HEK293 (cell line): Measurements from ENCODE around the gene BRD3.

Source experiments
- CTCF ChIA-PET: fragments of 350-600 bp; formaldehyde crosslinking; extraction: SDS; loops from one replicate; lab custom pipeline; 2021; ENCODE audit warnings: antibody characterized with exemption; lab: Yijun Ruan, JAX
- POLR2A ChIA-PET: fragments of 300-600 bp; formaldehyde crosslinking; extraction: SDS; loops from one replicate; lab custom pipeline; 2020; ENCODE audit warnings: antibody characterized with exemption, inconsistent platforms; lab: Yijun Ruan, JAX
- H3K27ac ChIP-seq: fragments of 200-500 bp; sonication (Bioruptor generic); 2 replicates; pipeline ENCODE4 v1.5.1; 2014; ENCODE audit warnings: low read depth, low read length, control low read depth, inconsistent platforms; ENCODE audit errors: extremely low read depth
- H3K36me3 ChIP-seq, 2 experiments: fragments of 200-500 bp in 1 of 2; sonication (Bioruptor generic) in 1 of 2; 1 replicate in 1 of 2; 2 replicates in 1 of 2; pipeline ENCODE4 v1.5.1; 2014 to 2017; ENCODE audit warnings: inconsistent platforms in 2 of 2, low read length in 2 of 2; ENCODE audit not compliant: control insufficient read depth in 2 of 2, insufficient read depth in 1 of 2
- H3K4me1 ChIP-seq: fragments of 200-500 bp; sonication (Bioruptor generic); 2 replicates; pipeline ENCODE4 v1.5.1; 2014; ENCODE audit warnings: mild to moderate bottlenecking, low read length, inconsistent platforms; ENCODE audit not compliant: control insufficient read depth, insufficient read depth
- H3K4me3 ChIP-seq: 2 replicates; pipeline ENCODE4 v1.5.1; 2011; ENCODE audit warnings: low read depth, mild to moderate bottlenecking, control low read depth, low read length, moderate library complexity
- H3K9me3 ChIP-seq: fragments of 200-500 bp; sonication (Bioruptor generic); 2 replicates; pipeline ENCODE4 v1.5.1; 2014; ENCODE audit warnings: low read depth, low read length, inconsistent platforms; ENCODE audit not compliant: control insufficient read depth, insufficient read depth
- AEBP2 ChIP-seq: fragments of 450-650 bp; formaldehyde crosslinking; IDR thresholded peaks from 2 replicates; pipeline ENCODE4 v1.5.1; 2016; ENCODE audit warnings: missing biosample characterization, missing genetic modification characterization, borderline replicate concordance
- BCL11B ChIP-seq: fragments of 450-650 bp; formaldehyde crosslinking; IDR thresholded peaks from 2 replicates; pipeline ENCODE4 v1.5.1; 2016; ENCODE audit warnings: low read depth, missing biosample characterization, missing genetic modification characterization
- KLF1 ChIP-seq: fragments of 450-650 bp; formaldehyde crosslinking; IDR thresholded peaks from 2 replicates; pipeline ENCODE4 v1.5.1; 2016; ENCODE audit warnings: missing biosample characterization, missing genetic modification characterization
- KLF8 ChIP-seq: fragments of 450-650 bp; formaldehyde crosslinking; IDR thresholded peaks from 2 replicates; pipeline ENCODE4 v1.5.1; 2016; ENCODE audit warnings: missing biosample characterization, missing genetic modification characterization
- PRDM1 ChIP-seq: fragments of 450-650 bp; formaldehyde crosslinking; IDR thresholded peaks from 2 replicates; pipeline ENCODE4; 2016; ENCODE audit warnings: missing biosample characterization, missing genetic modification characterization
- PRDM2 ChIP-seq: fragments of 450-650 bp; formaldehyde crosslinking; IDR thresholded peaks from 2 replicates; pipeline ENCODE4 v1.5.1; 2016; ENCODE audit warnings: missing biosample characterization, missing genetic modification characterization, borderline replicate concordance
- SP7 ChIP-seq: fragments of 450-650 bp; formaldehyde crosslinking; IDR thresholded peaks from 2 replicates; pipeline ENCODE4 v1.5.1; 2016; ENCODE audit warnings: missing biosample characterization, missing genetic modification characterization
- ZNF10 ChIP-seq: fragments of 450-650 bp; formaldehyde crosslinking; IDR thresholded peaks from 2 replicates; pipeline ENCODE4 v1.5.1; 2017; ENCODE audit warnings: missing biosample characterization, missing genetic modification characterization
- ZNF16 ChIP-seq: fragments of 450-650 bp; formaldehyde crosslinking; IDR thresholded peaks from 2 replicates; pipeline ENCODE4 v1.5.1; 2016; ENCODE audit warnings: low read depth, missing biosample characterization, missing genetic modification characterization
- ZNF248 ChIP-seq: fragments of 450-650 bp; formaldehyde crosslinking; IDR thresholded peaks from 2 replicates; pipeline ENCODE4 v1.5.1; 2017; ENCODE audit warnings: missing biosample characterization, missing genetic modification characterization
- ZNF274 ChIP-seq, 2 experiments: fragments of 200-500 bp in 1 of 2; fragments of 450-650 bp in 1 of 2; sonication (Bioruptor generic) in 1 of 2; formaldehyde crosslinking in 1 of 2; IDR thresholded peaks; 2 replicates each; pipeline versions ENCODE4 v1.5.1 to v1.6.1; 2014 to 2016; ENCODE audit warnings: borderline replicate concordance in 1 of 2, inconsistent platforms in 1 of 2, low read length in 1 of 2, missing biosample characterization in 1 of 2, missing genetic modification characterization in 1 of 2
- ZNF311 ChIP-seq: fragments of 450-650 bp; formaldehyde crosslinking; IDR thresholded peaks from 2 replicates; pipeline ENCODE4 v1.5.1; 2017; ENCODE audit warnings: missing biosample characterization, missing genetic modification characterization, borderline replicate concordance
- ZNF366 ChIP-seq: fragments of 450-650 bp; formaldehyde crosslinking; conservative IDR thresholded peaks from 2 replicates; pipeline ENCODE4 v1.5.1; 2016; ENCODE audit warnings: missing biosample characterization, missing genetic modification characterization
- ZNF398 ChIP-seq: fragments of 450-650 bp; formaldehyde crosslinking; IDR thresholded peaks from 2 replicates; pipeline ENCODE4 v1.5.1; 2017; ENCODE audit warnings: missing biosample characterization, missing genetic modification characterization
- ZNF488 ChIP-seq: fragments of 450-650 bp; formaldehyde crosslinking; IDR thresholded peaks from 2 replicates; pipeline ENCODE4 v1.5.1; 2016; ENCODE audit warnings: missing biosample characterization, missing genetic modification characterization
- ZNF501 ChIP-seq: fragments of 450-650 bp; formaldehyde crosslinking; IDR thresholded peaks from 2 replicates; pipeline ENCODE4 v1.5.1; 2016; ENCODE audit warnings: missing biosample characterization, missing genetic modification characterization
- ZNF624 ChIP-seq: fragments of 450-650 bp; formaldehyde crosslinking; IDR thresholded peaks from 2 replicates; pipeline ENCODE4 v1.5.1; 2017; ENCODE audit warnings: missing biosample characterization, missing genetic modification characterization
- ZNF677 ChIP-seq: fragments of 450-650 bp; IDR thresholded peaks from 2 replicates; pipeline ENCODE4 v1.5.0; 2018; ENCODE audit warnings: missing biosample characterization, mild to moderate bottlenecking, missing genetic modification characterization, moderate library complexity
- ZNF707 ChIP-seq: fragments of 450-650 bp; formaldehyde crosslinking; IDR thresholded peaks from 2 replicates; pipeline ENCODE4 v1.5.1; 2016; ENCODE audit warnings: missing biosample characterization, missing genetic modification characterization
- ZNF785 ChIP-seq: fragments of 450-650 bp; formaldehyde crosslinking; IDR thresholded peaks from 2 replicates; pipeline ENCODE4 v1.5.1; 2016; ENCODE audit warnings: missing biosample characterization, missing genetic modification characterization
- ZSCAN23 ChIP-seq: fragments of 450-650 bp; formaldehyde crosslinking; IDR thresholded peaks from 2 replicates; pipeline ENCODE4 v1.5.1; 2016; ENCODE audit warnings: missing biosample characterization, missing genetic modification characterization
- TF ChIP-seq, protein P1 (sequence below): fragments of 450-650 bp; formaldehyde crosslinking; IDR thresholded peaks from 2 replicates; pipeline ENCODE4 v1.5.1; 2016; ENCODE audit warnings: missing biosample characterization, missing genetic modification characterization

BRD3 gene

GRCh38 chr9:134067904-134068743 lies at the start of gene BRD3:
BRD3 (minus strand) TSS chr9:134068026; CDS start chr9:134053477, 14,549 bp downstream.
- peak within 1 kb of the TSS; percentile 92 for H3K27ac ChIP-seq
- no peaks in the 10 kb centered on the region for H3K4me1 ChIP-seq
- ChIA-PET CTCF (interaction anchor here (0.7 kb wide), 1 partner anchor 286 kb away, joined by 3 read pairs; no protein-coding TSS in a partner anchor), POLR2A (interaction anchor here (0.6 to 0.9 kb wide), 2 partner anchors 68 to 171 kb away, joined by 3 to 5 read pairs; partner anchors contain the start of gene WDR5)
- no peaks in the 10 kb centered on the region for H3K9me3 ChIP-seq
- peak within 1 kb of the TSS; percentile 76 for H3K4me3 ChIP-seq
- H3K36me3 ChIP-seq, result peaks cover 0 to 4% of the 10 kb centered on the region in 2 experiments; a peak in 2 of 3 replicates
- TF ChIP-seq ZNF707 (tag by site-specific recombination) (no peak), ZNF366 (tag by site-specific recombination) (no peak), ZNF16 (tag by site-specific recombination) (no peak), KLF1 (tag by site-specific recombination) (0 out of 2 replicates have a peak, but pooled peaks have one; percentile 6), ZNF624 (tag by site-specific recombination) (no peak), ZNF248 (tag by site-specific recombination) (no peak), ZNF398 (tag by site-specific recombination) (no peak), ZNF785 (tag by site-specific recombination) (no peak), KLF8 (tag by site-specific recombination) (peak; percentile 71; the same call in 1 of the 2 replicates), PRDM2 (no peak), ZNF488 (tag by site-specific recombination) (no peak), ZSCAN23 (tag by site-specific recombination) (no peak), ZNF274 (IDR thresholded peaks at IDR 0.05; ENCODE audit: low read length) (no peak), ZNF274 (tag by site-specific recombination; IDR thresholded peaks at IDR 0.05; ENCODE audit: borderline replicate concordance) (no peak), ZNF311 (no peak), PRDM1 (no peak), ZNF677 (tag by site-specific recombination) (no peak), AEBP2 (tag by site-specific recombination) (no peak), ZNF501 (no peak), BCL11B (tag by site-specific recombination) (no peak), ZNF10 (tag by site-specific recombination) (no peak), SP7 (no peak)
- TF ChIP-seq, protein P1, sequence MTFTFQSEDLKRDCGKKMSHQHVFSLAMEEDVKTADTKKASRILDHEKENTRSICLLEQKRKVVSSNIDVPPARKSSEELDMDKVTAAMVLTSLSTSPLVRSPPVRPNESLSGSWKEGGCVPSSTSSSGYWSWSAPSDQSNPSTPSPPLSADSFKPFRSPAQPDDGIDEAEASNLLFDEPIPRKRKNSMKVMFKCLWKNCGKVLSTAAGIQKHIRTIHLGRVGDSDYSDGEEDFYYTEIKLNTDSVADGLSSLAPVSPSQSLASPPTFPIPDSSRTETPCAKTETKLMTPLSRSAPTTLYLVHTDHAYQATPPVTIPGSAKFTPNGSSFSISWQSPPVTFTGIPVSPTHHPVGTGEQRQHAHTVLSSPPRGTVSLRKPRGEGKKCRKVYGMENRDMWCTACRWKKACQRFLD (tag by site-specific recombination), result no peak
